PC-3 (cell line): ENCODE measurements around the gene SIX1.

Experiments
- CTCF ChIP-seq: fragments of 300-600 bp; sonication (generic); conservative IDR thresholded peaks from 2 replicates; pipeline ENCODE4 v1.5.1; 2017; ENCODE audit warnings: antibody characterized with exemption, low read depth, mild to moderate bottlenecking, low read length
- EZH2 ChIP-seq: fragments of 300-600 bp; sonication (generic); IDR thresholded peaks from one replicate; pipeline ENCODE4 v1.6.1; 2017; ENCODE audit warnings: antibody characterized with exemption, mild to moderate bottlenecking, low read length; ENCODE audit not compliant: unreplicated experiment
- EZH2phosphoT487 ChIP-seq: fragments of 300-600 bp; sonication (generic); IDR thresholded peaks from 2 replicates; pipeline ENCODE4 v1.6.1; 2018; ENCODE audit warnings: mild to moderate bottlenecking, antibody characterized with exemption, low read length, borderline replicate concordance

- TF ChIP-seq EZH2 (no peak), CTCF (no peak), EZH2phosphoT487 (no peak)
Measured at GRCh38 chr14:60636879-60637478, 12.3 kb downstream of the SIX1 start.
